Stromal cell of bone marrow (primary cell): ENCODE measurements around the gene PPAT.
A peak's percentile ranks its signal among the peaks of the same experiment; 100 is the strongest.
"Not testable (repeated sequence)": the region's sequence is repeated elsewhere in the genome, so short reads cannot be mapped to it uniquely, and the experiment has no call there.

Experiments
- DNase-seq: peaks from one replicate; pipeline ENCODE4 v3.0.0-alpha.2; 2012; ENCODE audit warnings: low read depth

Gene PPAT

DNA sequence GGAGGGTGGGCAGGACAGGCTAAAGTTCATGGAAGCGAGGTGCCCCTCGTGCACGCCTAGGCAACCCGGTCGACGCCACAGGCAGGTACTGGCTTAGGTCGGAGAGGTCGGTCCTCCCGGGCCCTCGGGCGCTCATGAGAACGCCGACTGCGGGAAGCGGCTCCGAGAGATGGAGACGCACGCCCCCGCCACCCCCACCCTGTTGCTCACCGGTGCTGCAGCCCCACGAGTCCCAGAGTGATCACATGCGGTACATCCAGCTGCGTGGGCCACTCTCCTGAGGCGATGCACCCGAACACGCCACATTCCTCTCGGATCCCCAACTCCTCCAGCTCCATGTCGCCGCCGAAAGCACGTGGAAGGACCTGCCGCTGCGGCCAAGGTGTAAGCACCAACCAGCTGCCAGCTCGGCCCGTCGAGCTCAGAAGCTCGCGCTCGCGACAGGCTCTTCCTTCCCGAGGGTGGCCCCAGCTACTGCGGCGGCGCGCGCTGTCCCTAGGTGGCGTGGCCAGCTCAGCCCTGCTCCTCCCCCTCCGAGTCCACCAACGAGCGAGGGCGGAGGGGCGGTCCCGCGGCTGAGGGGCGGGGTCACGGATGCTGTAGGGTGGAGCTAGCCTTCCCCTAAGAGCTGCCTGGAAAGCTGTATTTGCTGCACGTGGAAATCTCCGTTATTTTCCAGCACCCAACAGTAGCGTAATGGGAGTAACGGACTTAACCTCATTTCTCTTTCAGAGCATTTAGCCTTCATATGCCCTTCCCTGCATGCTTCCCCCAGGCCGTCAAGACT is at the start of gene PPAT:
PPAT (minus strand) TSS at position 476 of the 787 bp plus-strand sequence; CDS start at position 338, 138 bp downstream.
- DNase-seq = peak; percentile 92

DNA sequence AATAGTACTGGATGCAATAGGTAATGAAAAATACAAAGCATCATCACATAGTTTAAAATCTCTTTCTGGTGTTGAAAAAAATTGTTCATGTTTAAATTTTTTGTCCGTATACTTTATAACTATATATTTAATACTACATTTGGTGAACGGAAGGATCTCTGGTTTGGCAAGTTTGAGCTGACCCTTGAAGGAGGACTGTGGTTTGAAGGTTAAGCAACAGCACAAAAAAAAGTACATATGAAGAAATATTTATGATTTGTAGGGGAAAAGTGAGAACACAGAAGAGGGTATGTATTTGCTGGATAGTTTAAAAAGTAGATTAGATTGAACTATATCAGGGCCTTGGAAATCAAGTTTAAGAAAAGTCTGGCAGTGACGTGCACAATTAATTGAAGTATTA is 45.3 kb upstream of the PPAT start:
- no peak for DNase-seq

DNA sequence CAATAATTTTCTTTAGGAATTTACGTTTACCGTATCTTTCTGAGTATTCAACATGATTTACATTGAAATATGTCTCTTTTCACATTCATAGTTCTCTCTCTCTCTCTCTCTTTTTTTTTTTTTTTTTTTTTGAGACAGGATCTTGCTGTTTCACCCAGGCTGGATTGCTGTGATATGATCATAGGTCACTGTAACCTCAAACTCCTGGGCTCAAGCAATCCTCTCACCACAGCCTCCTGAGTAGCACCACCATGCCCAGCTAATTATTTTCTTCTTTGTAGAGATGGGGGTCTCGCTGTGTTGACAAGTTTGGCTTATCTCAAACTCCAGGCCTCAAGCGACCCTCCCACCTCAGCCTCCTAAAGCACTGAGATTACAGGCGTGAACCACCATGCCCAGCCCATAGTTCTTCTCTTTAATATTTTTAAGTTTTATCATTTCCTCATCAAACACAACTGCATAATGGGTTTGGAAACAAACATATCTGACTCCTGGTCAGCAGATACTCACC is 41.8 kb upstream of the PPAT start:
- DNase-seq = no peak

DNA sequence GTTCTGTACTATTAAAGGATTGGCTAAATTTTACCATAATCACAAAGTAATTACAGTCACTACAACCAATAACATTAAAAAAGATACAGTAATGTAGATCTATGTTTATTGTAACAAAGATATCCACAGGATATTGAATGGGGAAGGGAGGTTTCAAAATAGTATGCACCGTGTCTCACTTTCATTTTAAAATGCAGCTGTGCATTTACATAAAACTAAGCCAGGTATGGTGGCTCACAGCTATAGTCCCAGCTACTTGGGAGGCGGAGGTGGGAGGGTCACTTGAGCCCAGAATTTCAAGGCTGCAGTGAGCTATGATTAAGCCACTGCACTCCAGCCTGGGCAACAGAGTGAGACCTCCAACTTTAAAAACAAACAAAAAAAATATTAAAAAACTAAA is 40.5 kb upstream of the PPAT start:
- DNase-seq = no peak

DNA sequence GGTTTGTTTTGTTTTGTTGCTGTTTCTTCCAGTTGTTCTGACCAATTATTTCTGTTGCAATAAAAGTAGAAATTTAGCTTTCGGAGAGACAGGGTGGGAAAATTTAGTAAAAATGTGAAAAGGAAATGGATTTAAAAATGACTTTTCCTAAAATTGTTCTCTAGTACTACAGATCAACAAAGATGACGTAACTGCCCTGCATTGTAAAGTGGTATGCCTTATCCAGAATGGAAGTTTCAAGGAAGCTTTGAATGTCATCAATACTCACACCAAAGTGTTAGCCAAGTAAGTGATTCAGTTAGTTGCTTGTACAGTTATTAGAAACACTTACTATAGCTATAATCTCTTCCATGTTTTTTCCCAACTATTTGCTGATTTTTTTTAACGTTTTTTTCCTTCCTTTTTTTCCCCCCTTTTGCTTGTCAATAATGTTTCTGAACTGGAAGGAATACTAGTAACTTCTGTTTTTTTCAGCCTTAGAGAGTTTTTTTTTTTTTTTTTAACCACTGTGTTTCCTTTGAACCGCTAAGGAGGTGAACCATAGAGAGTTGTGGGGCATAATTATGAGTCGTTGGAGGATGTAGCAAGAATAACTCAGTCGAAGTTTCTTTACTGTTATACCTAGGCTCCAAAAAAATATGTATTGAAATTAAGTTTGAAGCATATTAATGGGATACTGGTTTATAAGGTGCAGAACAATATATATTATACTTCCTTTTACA is 34.2 kb upstream of the PPAT start:
- DNase-seq = no peak

DNA sequence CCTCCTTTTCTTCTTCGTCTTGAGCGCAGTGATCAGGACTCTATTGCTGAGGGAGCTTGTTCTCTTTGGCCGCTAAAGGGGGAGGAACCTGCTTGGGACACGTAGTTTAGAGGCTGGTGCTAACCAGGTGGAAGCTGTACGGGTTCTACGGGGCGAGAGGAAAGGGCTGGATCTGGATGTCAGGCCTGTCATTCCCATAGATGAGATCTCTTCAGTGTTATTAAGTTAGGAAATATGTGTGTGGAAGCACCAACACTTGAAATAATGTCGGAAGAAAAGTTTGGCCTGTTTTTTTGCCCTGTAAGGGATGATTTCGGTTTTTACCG is 32.6 kb upstream of the PPAT start:
- no peak for DNase-seq

DNA sequence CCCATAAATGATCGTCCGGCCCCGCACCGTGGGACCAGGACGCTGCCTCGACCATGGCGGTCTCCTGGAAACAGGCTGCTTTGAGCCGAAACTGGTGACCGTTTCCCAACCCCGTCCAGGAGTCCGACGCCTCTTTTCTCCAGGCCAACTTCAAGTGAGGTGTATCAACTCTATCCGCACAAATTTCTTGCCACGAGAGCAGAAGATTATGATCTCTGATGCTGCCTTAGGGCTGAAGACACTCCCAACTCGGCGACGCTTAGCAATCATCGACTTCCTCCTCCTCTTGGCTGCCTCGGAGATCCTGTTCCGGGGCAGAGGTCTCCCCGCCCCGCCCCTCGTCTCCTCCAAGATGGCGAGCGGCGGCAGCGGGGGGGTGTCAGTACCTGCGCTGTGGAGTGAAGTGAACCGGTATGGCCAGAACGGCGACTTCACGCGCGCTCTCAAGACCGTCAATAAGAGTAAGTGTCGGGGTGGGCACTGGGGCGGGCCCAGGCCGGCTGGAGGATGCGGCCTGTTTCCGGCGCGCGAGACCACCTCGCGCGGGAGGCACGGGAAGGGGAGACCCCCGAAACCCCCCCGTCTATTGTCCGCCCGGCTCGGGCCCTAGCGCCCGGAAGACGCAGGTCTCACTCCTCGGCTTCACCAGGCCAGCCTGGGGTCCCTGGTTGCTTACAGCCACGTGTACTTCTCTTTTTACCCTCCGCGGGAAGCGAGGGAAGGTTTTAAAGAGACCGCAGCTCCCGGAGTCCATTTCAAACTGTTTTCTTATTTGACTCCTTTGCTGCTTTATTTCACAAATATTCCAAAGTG is 32.1 kb upstream of the PPAT start, which contains the start of gene SRP72:
SRP72 (plus strand) TSS at position 334 of the 813 bp plus-strand sequence; CDS start at position 353, 19 bp downstream.
- peak; percentile 80 for DNase-seq

DNA sequence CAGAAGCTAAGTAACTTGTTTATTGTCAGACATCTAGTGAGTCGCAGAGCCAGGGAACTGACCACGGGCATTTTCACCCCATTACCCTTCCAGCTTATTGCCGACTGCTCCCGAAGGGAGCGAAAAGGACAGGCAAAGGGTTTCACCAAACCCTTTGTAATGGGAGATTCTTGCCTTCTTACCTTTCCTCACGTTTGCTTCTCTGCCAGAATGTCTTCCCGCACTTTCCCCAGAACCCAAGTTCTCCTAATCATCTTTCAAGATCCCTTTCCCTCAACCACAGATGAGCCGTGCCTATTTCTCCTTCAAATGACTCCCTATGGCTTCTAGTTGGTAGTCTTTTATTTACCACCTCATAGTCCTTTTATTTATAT is 31.5 kb upstream of the PPAT start:
- no peak for DNase-seq

DNA sequence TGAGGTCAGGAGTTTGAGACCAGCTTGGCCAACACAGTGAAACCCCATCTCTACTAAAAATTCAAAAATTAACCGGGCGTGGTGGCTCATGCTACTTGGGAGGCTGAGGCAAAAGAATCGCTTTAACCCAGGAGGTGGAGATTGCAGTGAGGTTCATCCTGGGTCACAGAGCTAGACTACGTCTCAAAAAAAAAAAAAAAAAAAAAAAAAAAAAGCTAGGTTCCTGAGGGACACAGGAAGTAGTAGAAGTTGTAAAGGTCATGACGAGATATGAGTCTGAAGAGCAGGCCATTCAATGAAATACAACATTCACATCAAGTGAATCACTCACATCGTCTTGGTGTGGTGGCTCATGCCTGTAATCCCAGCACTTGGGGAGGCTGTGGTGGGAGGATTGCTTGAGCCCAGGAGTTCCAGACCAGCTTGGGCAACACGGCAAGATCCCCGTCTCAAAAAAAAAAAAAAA is 30.9 kb upstream of the PPAT start:
- DNase-seq = peak; percentile 36

DNA sequence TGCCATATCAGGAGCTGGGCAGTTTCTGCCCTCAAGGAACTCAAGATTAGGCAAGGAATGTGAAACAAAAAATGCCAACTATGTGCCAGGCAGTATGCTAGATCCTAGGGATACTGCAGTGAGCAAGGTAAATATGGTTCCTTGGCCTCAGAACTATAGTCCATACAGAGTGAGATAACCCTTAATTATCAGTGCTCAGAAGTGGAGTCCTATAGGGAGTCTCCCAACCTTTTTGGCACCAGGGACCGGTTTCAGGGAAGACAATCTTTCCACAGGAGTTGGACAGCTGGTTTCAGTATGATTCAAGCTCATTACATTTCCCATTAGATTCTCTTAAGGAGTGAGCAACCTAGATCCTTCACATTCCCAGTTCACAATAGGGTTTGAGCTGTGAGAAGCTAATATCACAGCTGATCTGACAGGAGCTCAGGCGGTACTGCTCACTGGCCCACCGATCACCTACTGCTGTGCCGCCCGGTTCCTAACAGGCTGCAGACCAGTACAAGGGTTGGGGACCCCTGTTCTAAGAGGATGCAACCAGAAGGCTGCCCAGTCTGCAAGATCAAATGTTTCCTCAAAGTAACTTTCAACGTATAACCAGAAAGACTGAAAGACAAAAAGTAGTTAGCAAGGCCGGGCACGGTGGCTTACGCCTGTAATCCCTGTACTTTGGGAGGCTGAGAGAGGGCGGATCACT is 30.3 kb upstream of the PPAT start:
- DNase-seq = no peak

DNA sequence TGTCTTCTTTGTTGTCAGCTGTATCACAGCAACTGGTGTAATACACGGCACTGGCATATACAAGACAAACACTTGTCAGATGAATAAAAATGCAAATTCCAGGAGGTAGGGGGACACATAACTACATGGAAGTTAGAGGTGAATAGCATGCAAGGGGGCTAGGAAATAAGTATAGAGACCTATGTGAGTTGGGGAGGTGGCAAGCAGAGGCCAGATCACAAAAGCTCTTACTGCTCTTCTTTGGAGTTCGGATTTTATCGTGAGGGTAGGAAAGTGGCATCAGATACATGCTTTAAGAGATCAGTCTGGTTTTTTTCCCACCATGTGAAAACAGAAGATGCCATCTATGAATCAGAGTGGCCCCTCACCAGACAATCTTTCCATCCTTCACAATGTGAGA is 29.2 kb upstream of the PPAT start:
- DNase-seq = no peak

DNA sequence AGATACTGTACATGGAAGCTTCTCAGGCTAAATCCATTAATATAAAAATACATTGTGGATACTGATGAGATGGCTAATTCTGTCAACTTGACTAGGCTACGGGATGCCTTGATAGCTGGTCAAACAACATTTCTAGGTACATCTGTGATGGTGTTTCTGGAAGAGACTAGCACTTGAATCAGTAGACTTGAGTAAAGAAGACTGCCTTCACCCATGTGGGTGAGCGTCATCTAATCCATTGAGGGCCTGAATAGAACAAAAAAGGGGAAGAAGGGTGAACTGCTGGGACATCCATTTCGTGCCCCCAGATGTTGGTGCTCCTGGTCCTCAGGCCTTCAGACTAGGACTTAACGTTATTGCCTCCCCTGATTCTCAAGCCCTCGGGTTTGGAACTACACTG is 28.3 kb upstream of the PPAT start:
- DNase-seq = no peak

DNA sequence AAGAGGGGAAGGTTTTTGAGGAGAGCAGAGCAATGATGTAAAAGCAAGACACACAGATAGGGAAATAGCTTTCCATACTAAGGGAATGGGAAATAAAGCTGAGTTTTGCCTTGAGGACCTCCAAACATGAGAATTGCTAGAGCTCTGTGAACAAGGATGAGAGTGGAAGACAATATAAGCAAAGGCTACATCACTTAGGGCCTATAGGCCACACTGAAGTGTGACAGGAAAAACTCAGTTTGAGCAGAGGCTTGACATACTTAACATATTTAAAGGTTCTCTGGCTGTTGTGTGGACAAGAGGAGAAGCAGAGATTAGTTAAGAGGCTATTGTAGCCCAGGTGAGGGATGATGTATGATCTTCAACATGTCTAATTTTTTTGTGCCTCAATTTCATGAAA is 26.7 kb upstream of the PPAT start:
- DNase-seq = no peak

DNA sequence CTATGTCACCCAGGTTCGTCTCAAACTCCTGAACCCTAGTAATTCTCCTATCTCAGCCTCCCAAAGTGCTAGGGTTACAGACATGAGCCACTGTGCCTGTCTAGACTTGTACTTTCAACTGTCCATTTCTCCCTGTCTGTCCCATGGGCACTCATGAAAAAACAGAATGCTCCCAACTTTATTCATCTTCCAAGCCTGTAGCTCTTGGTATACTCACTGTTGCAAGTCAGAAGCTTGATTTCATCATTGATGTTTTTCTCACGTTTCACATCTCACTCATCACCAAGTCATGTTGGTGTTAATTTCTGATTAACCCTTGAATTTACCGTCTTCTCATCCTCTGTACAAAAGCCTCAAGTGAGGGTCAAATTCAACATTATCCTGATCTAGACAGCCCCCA is 24.7 kb upstream of the PPAT start:
- DNase-seq = no peak

DNA sequence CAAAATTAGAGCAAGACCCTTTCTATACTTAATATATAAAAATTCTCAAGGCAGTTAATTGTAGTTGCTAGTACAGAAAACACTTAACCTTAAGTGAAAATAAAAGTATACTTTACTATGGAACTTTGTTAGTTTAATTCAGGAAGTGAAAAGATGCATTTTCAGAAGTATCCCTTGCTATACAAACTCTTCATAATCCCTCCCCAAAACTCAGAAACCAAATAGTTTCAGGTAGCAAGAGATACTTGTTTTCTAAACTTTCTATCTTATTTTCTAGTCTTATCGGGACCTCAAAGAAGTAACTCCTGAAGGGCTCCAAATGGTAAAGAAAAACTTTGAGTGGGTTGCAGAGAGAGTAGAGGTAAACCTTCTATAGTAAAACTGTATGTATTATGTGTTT is 14.9 kb upstream of the PPAT start:
- DNase-seq = no peak

DNA sequence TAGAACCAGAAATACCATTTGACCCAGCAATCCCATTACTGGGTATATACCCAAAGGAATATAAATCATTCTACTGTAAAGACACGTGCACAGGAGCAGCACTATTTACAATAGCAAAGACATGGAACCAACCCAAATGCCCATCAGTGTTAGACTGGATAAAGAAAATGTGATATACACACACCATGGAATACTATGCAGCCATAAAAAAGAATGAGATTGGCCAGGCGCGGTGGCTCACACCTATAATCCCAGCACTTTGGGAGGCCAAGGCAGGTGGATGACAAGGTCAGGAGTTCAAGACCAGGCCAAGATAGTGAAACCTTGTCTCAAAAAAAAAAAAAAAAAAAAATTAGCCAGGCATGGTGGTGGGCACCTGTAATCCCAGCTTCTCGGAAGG is 14.1 kb upstream of the PPAT start:
- not testable (repeated sequence) for DNase-seq

DNA sequence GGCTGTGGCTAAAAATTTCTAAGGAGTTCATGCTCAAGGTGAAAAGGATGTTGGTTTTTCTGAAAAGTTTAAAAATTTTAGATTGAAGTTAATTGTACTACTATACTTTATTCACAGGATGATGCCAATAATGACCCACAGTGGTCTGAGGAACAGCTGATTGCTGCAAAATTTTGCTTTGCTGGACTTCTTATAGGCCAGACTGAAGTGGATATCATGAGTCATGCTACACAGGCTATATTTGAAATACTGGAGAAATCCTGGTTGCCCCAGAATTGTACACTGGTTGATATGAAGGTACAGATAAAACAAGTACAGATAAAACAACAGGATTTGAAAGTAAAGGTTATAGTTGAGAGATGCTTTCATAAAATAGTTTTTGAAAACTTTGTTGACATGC is 12.9 kb upstream of the PPAT start:
- DNase-seq = no peak

DNA sequence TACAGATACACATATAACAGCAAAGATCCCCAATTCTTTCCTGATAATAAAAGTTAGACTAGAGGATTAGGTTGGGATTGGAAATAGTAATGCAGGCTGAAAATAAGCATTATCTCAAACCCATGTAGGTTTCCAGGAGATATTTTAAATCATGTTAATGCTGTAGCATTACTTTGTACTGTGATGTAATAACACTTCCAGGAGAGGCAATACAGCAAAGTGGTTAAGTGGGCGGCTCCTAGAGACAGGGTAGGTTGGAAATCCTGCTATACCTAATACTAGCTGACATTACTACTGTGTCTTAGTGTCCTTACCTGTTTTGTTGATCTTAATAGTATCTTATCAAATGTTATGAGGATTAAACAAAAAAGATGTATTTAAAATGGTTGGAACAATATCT is 10.3 kb upstream of the PPAT start:
- no peak for DNase-seq

DNA sequence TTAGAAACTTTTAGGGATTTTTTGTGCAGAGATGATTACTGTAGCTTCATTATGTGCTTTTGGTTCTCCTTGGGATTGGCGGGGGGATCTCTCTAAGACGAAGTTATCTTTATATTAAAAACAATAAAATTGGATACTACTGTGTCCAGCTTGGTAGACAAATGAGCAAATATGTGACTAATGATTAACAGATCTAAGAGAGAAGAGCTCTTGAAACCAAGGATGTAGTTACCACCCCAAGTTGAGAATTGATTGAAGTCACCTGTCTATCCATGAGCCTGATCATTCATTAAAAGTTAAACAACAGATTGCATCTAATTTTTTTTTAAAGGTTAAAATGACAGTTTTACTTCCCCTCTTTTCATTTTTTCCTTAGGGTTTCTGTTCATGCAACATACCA is 9.3 kb upstream of the PPAT start:
- DNase-seq = no peak

DNA sequence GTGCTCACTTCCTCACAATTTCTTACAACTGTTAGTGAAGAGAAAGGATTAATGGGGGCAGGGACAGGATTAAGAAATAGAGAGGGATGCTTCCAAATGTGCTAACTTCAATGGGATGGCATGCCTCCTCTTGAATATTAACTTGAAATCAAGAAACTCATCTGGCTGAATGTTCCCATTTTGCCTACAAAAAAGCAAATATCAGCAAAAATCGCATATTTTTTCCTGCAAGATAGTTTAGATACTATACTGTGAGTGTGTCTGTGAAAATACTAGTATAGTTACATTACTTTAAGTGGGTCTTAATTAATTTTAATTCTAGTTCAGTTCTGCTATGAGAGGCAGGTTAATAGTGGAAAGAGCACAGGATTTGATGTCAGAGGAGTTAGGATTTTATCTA is 5.6 kb upstream of the PPAT start:
- DNase-seq = no peak

DNA sequence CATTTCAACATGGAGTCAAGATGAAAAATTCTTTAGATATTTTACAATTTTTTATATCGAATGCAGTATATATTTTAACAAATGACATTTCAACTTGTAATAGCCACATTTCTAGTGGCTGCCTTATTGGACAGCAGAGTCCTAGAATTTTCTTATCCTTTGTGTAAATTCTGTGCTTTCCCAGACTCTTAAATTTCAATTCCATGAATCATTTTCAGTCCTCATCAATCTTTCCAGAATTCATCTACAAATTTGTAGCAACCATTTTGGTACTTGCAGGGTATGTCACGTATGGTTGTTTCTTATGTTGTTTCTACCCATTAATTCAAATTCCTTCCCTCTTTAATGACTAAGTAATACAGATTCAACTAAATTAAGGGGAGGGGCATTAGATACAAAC is 3.4 kb upstream of the PPAT start:
- DNase-seq = no peak

DNA sequence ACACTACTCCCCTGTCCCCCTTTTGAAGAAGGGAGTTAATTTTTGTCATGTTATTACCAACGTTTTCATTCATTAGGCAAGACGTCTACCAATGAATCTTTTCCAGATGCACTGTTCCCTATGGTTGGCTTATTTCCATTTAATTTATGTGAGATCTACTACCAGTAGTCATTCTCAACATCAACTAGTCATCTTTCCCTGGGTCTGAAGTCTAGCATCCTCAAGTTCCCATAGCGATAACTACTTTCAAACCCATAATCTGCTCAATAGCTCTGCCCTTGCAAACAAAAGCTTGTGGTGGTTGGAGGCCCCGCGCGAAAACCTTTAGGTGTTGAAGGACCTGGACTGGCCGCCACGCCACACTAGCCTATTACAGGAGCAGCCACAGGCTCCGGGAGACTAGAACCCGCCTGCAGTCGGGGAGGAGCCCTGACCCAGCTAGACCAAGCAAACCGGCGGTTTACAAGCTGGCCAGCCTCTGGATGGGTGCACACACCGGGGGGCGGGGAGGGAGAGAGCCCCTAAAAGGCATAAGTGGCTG is 746 bp downstream of the PPAT start:
- DNase-seq = no peak
